SK-N-MC (cell line): ENCODE measurements around the gene ARID3C.
"Not testable (repeated sequence)": the region's sequence is repeated elsewhere in the genome, so short reads cannot be mapped to it uniquely, and the experiment has no call there.

ENCODE experiments used
- DNase-seq: peaks from one replicate; pipeline ENCODE4 v3.0.0-alpha.2; 2011; ENCODE audit warnings: low read depth, low spot score
- H3K27ac ChIP-seq: fragments of 200-600 bp; sonication (generic); 2 replicates; pipeline ENCODE4 v1.5.1; 2016; ENCODE audit warnings: mixed run types
- H3K36me3 ChIP-seq: fragments of 200-600 bp; sonication (generic); 2 replicates; pipeline ENCODE4 v1.6.1; 2017; ENCODE audit warnings: antibody characterized with exemption, low read length, mixed read lengths; ENCODE audit not compliant: insufficient read depth
- H3K4me3 ChIP-seq: fragments of 200-600 bp; sonication (generic); 2 replicates; pipeline ENCODE4 v1.5.1; 2016
- H3K9ac ChIP-seq: fragments of 200-600 bp; sonication (generic); 2 replicates; pipeline ENCODE4 v1.8.0; 2017; ENCODE audit warnings: mixed run types, mixed read lengths; ENCODE audit not compliant: insufficient read length
- H3K9me3 ChIP-seq: fragments of 200-600 bp; sonication (generic); 2 replicates; pipeline ENCODE4 v1.6.1; 2017; ENCODE audit warnings: low read depth, mild to moderate bottlenecking, antibody characterized with exemption, low read length, moderate library complexity, mixed read lengths
- EZH2 ChIP-seq: fragments of 200-600 bp; sonication (generic); IDR thresholded peaks from one replicate; pipeline ENCODE4 v1.6.1; 2017; ENCODE audit warnings: antibody characterized with exemption
- FOXP2 ChIP-seq: optimal IDR thresholded peaks from 2 replicates; pipeline ENCODE3; 2011; ENCODE audit warnings: mild to moderate bottlenecking, moderate library complexity; ENCODE audit not compliant: insufficient read depth; ENCODE audit errors: extremely low read length, control extremely low read depth
- POLR2AphosphoS5 ChIP-seq: IDR thresholded peaks from 2 replicates; pipeline ENCODE4 v1.6.1; 2012; ENCODE audit warnings: mild to moderate bottlenecking, low read depth, low read length, borderline replicate concordance

Gene ARID3C

DNA sequence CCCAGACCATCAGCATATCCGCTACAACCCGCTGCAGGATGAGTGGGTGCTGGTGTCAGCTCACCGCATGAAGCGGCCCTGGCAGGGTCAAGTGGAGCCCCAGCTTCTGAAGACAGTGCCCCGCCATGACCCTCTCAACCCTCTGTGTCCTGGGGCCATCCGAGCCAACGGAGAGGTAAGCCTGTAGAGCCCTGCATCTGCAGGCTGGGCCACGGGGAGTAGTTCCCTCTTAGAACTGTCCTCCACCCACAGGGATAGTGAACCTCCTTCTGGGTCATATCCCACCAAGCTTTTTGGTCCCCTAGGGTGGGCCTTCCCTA is 18.2 kb upstream of the ARID3C start:
- peaks cover 20% of the 10 kb centered on the region; the same call in 1 of the 2 replicates for H3K36me3 ChIP-seq

GRCh38 chr9:34646211-34647083 is 17.6 kb upstream of the ARID3C start, which contains the start of gene GALT:
Gene GALT (plus strand): TSS chr9:34646675. CDS start chr9:34646705, 30 bp downstream.
- Histone ChIP-seq H3K27ac (no peak within 1 kb of the TSS), H3K36me3 (peaks cover 20% of the 10 kb centered on the region; the same call in 1 of the 2 replicates), H3K4me3 (peak within 1 kb of the TSS; percentile 90), H3K9ac (peak within 1 kb of the TSS; percentile 80), H3K9me3 (no peaks in the 10 kb centered on the region)
- TF ChIP-seq EZH2 (no peak), POLR2AphosphoS5 (peak; percentile 86; the same call in 1 of the 2 replicates), FOXP2 (no peak)
- no peak for DNase-seq

More for the DNA sequence above, 18.2 kb upstream of the ARID3C start:
- Histone ChIP-seq H3K9me3 (no peaks in the 10 kb centered on the region), H3K27ac (no peak overlapping the region), H3K9ac (peak overlapping the region; percentile 80), H3K4me3 (peak overlapping the region; percentile 90)
- DNase-seq: no peak
- TF ChIP-seq FOXP2: no peak
- no peak for TF ChIP-seq POLR2AphosphoS5
- TF ChIP-seq EZH2: no peak

DNA sequence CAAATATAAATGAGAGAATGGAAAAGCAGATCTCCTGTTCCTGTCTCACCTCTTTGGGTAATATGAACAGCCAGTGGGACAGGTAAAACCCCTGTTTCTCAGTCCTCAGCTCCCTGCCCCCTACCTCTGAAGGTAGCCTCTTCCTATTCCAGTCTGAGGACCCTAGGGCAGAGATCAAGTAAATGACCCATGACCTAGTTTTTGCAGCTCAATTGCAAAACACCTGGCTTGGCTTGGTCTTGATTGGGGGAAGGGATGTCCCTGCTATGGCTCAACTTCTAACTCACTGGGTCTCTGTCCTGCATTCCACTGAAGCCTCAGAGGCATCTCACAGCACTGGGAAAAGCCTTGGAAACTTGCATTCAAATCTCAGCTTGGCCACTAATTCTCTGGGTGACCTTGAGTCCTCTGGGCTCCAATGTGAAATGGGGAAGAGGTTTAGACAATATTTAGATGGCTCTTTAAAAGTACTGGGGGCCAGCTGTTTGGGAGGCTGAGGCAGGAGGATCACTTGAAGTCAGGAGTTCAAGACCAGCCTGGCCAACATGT is 16.0 kb upstream of the ARID3C start:
- Histone ChIP-seq H3K9me3 (no peaks in the 10 kb centered on the region), H3K9ac (no peak overlapping the region), H3K36me3 (peaks cover 16% of the 10 kb centered on the region; the same call in 1 of the 2 replicates), H3K27ac (no peak overlapping the region), H3K4me3 (no peak overlapping the region)
- TF ChIP-seq FOXP2: no peak
- no peak for TF ChIP-seq EZH2
- TF ChIP-seq POLR2AphosphoS5: no peak
- DNase-seq: no peak

DNA sequence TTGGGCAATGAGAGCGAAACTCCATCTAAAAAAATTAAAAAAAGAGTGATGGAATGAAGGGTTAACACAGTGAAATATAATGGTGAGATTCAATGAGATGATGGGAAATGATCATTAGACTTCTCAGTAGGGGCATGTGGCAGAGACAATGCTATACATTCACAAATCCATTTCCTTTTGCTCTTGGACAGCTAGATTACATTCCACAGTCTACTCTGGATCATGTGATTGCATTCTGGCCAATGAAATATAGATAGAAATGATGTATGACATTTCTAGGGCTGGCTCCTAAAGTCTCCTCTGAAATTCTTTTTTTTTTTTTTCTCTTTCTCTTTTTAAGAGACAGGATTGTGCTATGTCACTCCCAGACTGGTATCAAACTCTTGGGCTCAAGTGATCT is 13.8 kb upstream of the ARID3C start:
- H3K9ac ChIP-seq: no peak overlapping the region
- no peak for DNase-seq
- TF ChIP-seq EZH2 (no peak), FOXP2 (no peak), POLR2AphosphoS5 (no peak)
- no peaks in the 10 kb centered on the region; the same call in 1 of the 2 replicates for H3K36me3 ChIP-seq
- no peaks in the 10 kb centered on the region for H3K9me3 ChIP-seq
- H3K4me3 ChIP-seq: no peak overlapping the region
- 0 out of 2 replicates have a peak overlapping the region, but pooled peaks have one; percentile 16 for H3K27ac ChIP-seq

DNA sequence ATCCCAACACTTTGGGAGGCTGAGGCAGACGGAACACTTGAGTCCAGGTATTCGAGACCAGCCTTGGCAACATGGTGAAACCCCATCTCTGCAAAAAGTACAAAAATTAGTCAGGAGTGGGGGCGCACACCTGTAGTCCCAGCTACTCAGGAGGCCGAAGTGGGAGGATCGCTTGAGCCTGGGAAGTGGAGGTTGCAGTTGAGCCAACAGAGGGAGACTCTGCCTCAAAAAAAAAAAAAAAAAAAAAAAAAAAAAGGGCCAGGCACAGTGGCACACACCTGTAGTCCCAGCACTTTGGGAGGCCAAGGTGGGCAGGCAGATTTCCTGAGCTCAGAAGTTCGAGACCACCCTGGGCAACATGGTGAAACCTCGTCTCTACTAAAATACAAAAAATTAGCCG is 10.5 kb upstream of the ARID3C start:
- not testable (repeated sequence) for DNase-seq, H3K4me3 ChIP-seq, H3K9ac ChIP-seq, H3K9me3 ChIP-seq, H3K27ac ChIP-seq
- H3K36me3 ChIP-seq: peaks cover 13% of the 10 kb centered on the region; the same call in 1 of the 2 replicates

GRCh38 chr9:34638138-34638445 is 9.2 kb upstream of the ARID3C start:
- H3K9ac ChIP-seq: peak overlapping the region; percentile 86
- peaks cover 13% of the 10 kb centered on the region; the same call in 1 of the 2 replicates for H3K36me3 ChIP-seq
- no peaks in the 10 kb centered on the region for H3K9me3 ChIP-seq
- peak overlapping the region; percentile 98 for H3K4me3 ChIP-seq
- TF ChIP-seq POLR2AphosphoS5 (no peak), FOXP2 (no peak), EZH2 (no peak)
- no peak for DNase-seq
- H3K27ac ChIP-seq: peak overlapping the region; percentile 77

- H3K4me3 ChIP-seq: peak within 1 kb of the TSS; percentile 98
- H3K27ac ChIP-seq: peak within 1 kb of the TSS; percentile 77
- H3K36me3 ChIP-seq: peaks cover 13% of the 10 kb centered on the region; the same call in 1 of the 2 replicates
- no peak for DNase-seq
- H3K9ac ChIP-seq: peak within 1 kb of the TSS; percentile 86
- no peaks in the 10 kb centered on the region for H3K9me3 ChIP-seq
- TF ChIP-seq EZH2 (no peak), POLR2AphosphoS5 (peak; percentile 93), FOXP2 (peak; percentile 45)
Observed at GRCh38 chr9:34637356-34638137, 8.7 kb upstream of the ARID3C start, which contains the start of gene SIGMAR1. Gene SIGMAR1 (minus strand): TSS chr9:34637787. CDS start chr9:34637697, 90 bp downstream.

- Histone ChIP-seq H3K36me3 (peaks cover 13% of the 10 kb centered on the region; the same call in 1 of the 2 replicates), H3K27ac (no peak overlapping the region), H3K4me3 (peak overlapping the region; percentile 98), H3K9me3 (no peaks in the 10 kb centered on the region), H3K9ac (peak overlapping the region; percentile 86)
- no peak for TF ChIP-seq POLR2AphosphoS5
- no peak for TF ChIP-seq EZH2
- TF ChIP-seq FOXP2: no peak
- no peak for DNase-seq
Observed at GRCh38 chr9:34636791-34637355, 8.0 kb upstream of the ARID3C start.

GRCh38 chr9:34635556-34635955 is 6.7 kb upstream of the ARID3C start:
- peak overlapping the region; percentile 41 for H3K9ac ChIP-seq

More at GRCh38 chr9:34635556-34635955, 6.7 kb upstream of the ARID3C start:
- DNase-seq: no peak
- H3K36me3 ChIP-seq: peaks cover 13% of the 10 kb centered on the region; the same call in 1 of the 2 replicates
- TF ChIP-seq POLR2AphosphoS5 (no peak), FOXP2 (no peak), EZH2 (no peak)
- H3K27ac ChIP-seq: no peak overlapping the region
- H3K4me3 ChIP-seq: peak overlapping the region; percentile 98; the same call in 1 of the 2 replicates
- no peaks in the 10 kb centered on the region for H3K9me3 ChIP-seq
